ENCODE results near the gene UBE4A.

The UBE4A gene

DNA sequence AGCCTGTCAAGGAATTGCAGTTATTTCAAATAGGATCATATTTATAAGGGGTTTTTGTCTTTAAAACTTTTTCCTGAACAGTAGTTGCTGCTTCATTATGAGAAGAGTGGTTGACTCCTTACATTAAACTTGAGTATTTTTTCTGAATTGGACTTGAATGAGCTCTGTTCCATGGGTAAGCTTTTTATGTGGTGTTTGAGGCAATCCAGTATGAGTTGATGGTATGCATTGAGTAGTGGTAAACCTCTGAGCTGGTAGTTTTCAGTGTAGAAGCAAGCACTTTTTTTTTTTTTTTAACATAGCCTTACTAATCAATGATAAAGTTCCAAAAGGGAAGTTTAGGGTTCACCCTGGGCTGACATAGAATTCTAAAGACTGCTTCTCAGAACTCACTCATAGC is 80.2 kb downstream of the UBE4A start:
- no peak for DNase-seq

DNA sequence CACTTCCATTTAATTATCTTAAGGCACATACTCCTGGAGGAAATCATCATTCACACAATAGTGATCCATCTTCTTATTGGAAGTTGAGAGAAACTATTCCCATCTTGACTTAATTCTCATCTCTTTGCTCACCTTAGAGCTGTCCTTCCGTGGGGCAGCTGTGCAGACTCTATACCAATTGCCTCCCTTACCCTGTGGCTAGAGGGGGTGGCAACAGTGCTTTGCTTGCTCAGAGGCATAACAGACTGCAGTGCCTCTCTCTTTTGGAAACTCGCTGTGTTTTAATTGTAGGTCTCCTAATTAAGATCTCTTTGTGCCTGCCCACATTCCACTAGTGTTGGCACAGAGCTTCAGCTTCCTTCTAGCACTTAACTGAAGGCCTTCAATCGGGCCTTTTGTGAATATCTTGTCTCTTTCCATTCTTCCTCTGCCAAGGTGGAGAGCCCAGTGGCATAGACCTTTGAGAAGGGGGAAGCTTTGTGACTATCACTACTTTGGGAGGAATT is 82.4 kb downstream of the UBE4A start:
- no peak for DNase-seq

DNA sequence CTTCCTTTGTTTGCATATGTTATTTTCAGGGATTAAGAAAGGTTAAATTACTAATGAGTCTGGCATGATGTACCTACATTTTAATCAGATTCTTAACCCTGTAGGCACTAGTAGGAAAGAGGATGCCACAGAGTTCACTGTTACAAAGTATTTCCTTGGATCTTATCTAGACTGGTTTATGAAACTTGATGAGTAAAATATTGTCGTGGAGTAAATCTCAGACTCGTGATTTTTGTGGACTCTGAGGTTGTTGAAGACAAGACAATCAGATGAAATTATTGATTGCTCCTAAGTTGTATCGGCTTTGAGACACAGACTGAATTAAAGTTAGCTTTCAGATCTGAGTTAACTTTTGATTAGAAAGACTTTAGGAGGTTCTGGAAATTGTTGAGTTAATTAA is 82.9 kb downstream of the UBE4A start:
- DNase-seq: no peak

DNA sequence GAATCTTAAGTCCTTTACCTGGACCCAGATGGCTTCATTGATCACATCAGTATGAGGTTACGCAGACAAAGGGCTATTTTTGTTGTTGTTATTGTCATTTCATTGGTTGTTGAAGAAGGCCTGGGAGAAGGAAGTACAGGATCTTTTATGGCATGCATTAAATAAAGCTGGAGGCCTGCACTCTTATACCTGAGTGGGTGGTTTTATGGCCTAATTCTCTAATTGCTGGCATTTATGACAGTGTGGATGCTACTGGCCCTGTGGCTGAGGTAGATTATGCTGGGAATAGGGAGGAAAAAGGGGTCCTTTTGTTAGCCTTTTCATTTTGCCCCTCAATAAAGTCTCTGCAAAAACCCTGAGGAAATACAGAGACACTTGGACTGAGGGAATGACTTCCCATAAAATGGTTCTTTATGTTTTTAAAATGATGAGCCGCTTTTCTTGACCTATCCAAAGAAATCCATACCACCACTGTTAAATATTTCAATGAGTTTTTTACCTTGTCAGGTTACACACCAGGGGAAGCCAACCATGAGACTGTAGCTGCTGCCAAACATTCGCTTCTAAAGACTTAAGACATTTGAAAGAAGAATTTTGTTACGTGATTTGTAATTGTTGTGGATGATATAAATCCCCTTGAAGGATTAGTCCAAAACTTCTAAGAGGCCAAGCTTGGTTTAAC is 83.6 kb downstream of the UBE4A start:
- no peak for DNase-seq

- no peak for DNase-seq
Measured at GRCh38 chr11:118443590-118444218, 84.3 kb downstream of the UBE4A start.

DNA sequence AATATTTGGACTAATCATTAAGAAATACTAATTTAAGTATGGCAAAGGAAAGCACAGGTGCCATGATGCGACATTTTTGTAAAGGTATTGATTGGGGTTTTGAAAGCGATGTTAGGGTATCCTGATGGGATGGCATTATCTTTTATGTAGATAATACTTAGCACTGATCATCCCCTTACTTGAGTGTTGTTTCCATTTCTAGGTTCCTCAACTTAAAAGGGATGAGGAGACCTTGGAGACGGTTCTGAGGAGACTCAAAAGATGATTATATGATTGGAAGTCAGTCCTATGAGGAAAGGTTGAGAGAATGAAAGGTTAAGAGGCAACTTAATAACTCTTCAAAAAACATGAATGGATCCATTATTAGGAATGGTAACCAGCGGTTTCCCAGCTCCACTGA is 88.0 kb downstream of the UBE4A start:
- DNase-seq: no peak

- no peak for DNase-seq
Measured at GRCh38 chr11:118448294-118448693, 88.9 kb downstream of the UBE4A start.

Data from NCI-H1048 (cell line).